Measurements from ENCODE around the gene RHPN2. TPM values are rescaled to one million over a fixed set of nuclear protein-coding genes. Genes with fewer than 3 reads are reported as not detected.

The RHPN2 gene
- total RNA-seq, 1 donor from 2014 or later, result not detected

DNA sequence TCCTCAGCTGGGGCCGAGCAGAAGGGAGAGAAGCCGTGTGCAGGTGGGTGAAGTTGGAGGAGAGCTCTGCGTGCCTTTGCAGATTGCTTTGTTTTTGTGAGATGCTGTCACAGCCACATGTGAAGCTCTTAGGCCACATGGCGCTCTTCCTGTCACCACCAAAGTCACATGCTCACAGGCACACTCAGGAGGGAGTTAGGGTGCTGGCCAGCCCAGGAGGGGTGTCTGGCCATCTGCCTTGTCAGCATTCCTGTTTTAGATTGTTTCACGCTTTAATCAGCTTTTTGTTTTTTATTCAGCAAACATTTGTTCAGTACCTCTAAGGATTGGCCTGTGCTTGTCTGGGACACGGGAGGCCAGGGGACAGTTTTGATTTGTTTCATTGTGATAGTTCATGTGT is 38.2 kb upstream of the RHPN2 start:
- TF ChIP-seq, protein P1, sequence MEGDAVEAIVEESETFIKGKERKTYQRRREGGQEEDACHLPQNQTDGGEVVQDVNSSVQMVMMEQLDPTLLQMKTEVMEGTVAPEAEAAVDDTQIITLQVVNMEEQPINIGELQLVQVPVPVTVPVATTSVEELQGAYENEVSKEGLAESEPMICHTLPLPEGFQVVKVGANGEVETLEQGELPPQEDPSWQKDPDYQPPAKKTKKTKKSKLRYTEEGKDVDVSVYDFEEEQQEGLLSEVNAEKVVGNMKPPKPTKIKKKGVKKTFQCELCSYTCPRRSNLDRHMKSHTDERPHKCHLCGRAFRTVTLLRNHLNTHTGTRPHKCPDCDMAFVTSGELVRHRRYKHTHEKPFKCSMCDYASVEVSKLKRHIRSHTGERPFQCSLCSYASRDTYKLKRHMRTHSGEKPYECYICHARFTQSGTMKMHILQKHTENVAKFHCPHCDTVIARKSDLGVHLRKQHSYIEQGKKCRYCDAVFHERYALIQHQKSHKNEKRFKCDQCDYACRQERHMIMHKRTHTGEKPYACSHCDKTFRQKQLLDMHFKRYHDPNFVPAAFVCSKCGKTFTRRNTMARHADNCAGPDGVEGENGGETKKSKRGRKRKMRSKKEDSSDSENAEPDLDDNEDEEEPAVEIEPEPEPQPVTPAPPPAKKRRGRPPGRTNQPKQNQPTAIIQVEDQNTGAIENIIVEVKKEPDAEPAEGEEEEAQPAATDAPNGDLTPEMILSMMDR (IDR thresholded peaks at IDR 0.05), result no peak
- peaks cover 44 to 74% of the 10 kb centered on the region in 2 donors for H3K36me3 ChIP-seq
- no peaks in the 10 kb centered on the region for H3K4me1 ChIP-seq
- no peak overlapping the region for H3K27ac ChIP-seq
- H3K27me3 ChIP-seq, result no peaks in the 10 kb centered on the region
- intact Hi-C loops (cut with DNase I), result no loop called here
- H3K4me3 ChIP-seq, result no peak overlapping the region
- no peak for DNase-seq (ENCODE audit: low spot score in 2 of 2)
- H3K9me3 ChIP-seq, result no peaks in the 10 kb centered on the region

DNA sequence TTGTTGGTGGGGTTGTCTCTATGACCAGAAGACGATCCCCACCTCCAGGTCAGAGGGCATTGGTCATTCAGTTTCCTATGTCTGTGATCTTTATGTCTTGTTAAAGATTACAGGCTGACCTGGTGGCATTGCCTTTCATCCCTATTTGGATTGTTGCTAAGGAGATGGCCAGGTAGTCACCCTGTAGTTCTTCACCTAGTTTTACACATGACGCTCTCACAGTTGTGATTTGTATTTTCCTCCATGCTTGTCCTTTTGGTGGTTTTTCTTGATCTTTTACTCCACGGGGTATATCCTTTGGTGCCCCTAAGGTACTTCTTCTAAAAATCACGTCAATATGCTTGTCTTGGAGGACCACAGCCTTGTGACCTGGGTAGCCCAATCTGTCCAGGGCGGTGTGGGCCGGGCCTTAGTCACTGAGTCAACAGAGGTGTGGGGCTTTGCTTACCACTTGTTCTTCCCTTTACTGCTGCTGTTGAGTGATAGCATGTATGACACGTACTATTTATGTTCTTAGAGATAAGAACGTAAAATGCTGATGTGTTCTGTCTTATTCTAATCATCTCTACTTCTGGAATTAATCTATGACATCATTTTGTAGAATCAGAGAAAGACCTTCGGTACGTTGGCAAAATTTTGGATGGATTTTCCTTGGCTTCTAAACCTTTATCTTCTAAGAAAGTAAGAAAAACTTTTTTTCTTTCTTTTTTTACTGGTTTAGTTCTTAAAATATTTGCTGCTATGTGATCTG is 36.4 kb upstream of the RHPN2 start:
- TF ChIP-seq, protein P1 (IDR thresholded peaks at IDR 0.05), result no peak
- intact Hi-C loops (cut with DNase I), result no loop called here
- H3K27me3 ChIP-seq, result no peaks in the 10 kb centered on the region
- H3K4me3 ChIP-seq, result no peak overlapping the region
- no peak for DNase-seq (ENCODE audit: low spot score in 2 of 2)
- peaks cover 46 to 73% of the 10 kb centered on the region in 2 donors for H3K36me3 ChIP-seq
- H3K4me1 ChIP-seq, result no peaks in the 10 kb centered on the region
- H3K9me3 ChIP-seq, result no peaks in the 10 kb centered on the region
- H3K27ac ChIP-seq, result no peak overlapping the region

DNA sequence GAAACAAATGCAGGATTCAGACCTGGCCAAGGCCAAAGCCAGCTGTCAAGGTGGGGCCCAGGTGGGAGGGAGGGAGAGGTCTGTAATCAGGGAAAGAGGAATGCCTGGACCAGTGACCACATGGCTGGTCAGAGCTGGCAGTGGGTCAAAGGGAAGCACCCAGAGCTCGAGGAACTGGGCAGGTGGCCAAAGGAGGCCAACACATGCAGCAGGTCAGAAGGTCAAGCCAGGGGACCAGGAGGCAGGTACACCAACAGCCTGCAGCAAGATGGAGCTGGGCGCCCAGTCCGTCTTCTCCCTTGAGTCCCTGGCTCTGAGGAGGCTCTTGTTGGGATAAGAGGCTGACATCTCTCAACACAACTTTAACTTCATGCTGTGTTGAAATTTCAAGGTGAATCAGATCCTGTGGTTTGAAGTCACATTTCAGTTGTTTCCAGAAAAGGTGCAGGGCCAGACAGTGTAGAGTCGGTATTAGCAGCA is 33.4 kb upstream of the RHPN2 start:
- DNase-seq (ENCODE audit: low spot score in 2 of 2), result no peak
- intact Hi-C loops (cut with DNase I), result no loop called here
- Histone ChIP-seq H3K4me1 (no peaks in the 10 kb centered on the region), H3K27ac (no peak overlapping the region), H3K27me3 (no peaks in the 10 kb centered on the region), H3K9me3 (no peaks in the 10 kb centered on the region), H3K36me3 (peaks cover 55 to 82% of the 10 kb centered on the region in 2 donors), H3K4me3 (no peak overlapping the region)
- TF ChIP-seq, protein P1 (IDR thresholded peaks at IDR 0.05), result no peak

DNA sequence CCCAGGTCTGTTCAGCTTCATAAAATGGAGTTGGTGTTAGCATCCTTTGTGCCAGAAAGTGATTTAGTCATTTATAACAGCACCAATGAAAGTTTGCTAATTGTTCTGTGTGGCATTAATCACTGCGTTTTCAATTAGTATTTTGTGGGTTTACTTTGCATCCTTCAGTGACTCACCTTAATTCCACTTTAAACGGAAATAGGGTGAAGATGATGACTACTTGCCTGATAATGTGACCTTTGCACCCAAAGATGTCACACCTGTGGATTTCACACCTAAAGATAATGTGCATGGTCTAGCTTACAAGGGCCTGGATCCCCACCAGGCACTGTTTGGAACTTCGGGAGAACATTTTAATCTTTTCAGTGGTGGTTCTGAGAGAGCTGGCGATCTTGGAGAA is 31.3 kb upstream of the RHPN2 start:
- no peaks in the 10 kb centered on the region for H3K9me3 ChIP-seq
- no peak for DNase-seq (ENCODE audit: low spot score in 2 of 2)
- H3K36me3 ChIP-seq, result peaks cover 59 to 77% of the 10 kb centered on the region in 2 donors
- no peaks in the 10 kb centered on the region for H3K4me1 ChIP-seq
- intact Hi-C loops (cut with DNase I), result no loop called here
- TF ChIP-seq, protein P1 (IDR thresholded peaks at IDR 0.05), result no peak
- H3K4me3 ChIP-seq, result no peak overlapping the region
- H3K27me3 ChIP-seq, result no peaks in the 10 kb centered on the region
- no peak overlapping the region for H3K27ac ChIP-seq

DNA sequence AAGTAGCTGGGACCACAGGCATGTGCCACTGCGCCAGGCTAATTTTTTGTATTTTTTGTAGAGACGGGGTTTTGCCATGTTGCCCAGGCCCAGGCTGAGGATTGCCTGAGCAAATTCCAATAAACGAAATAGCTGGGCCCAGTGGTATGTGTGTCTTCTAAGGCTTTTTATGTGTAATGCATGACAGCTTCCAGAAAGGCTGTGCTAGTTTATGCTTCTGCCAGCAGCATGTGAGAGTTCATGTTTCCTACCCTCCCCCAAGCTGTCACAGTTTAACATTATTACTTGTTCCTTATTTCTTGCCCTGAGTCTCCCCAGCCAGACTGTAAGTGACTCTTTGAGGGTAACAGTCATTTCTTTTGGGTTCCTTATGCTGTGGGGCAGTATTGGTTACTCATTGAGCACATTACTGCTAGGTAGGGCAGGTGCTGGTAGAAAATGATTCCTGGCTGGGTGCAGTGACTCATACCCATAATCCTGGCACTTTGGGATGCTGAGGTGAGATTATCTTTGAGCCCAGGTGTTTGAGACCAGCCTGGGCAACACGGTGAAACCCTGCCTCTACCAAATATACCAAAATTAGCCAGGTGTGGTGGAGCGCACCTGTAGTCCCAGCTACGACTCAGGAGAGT is 29.9 kb upstream of the RHPN2 start:
- intact Hi-C loops (cut with DNase I), result no loop called here
- Histone ChIP-seq H3K27me3 (no peaks in the 10 kb centered on the region), H3K9me3 (no peaks in the 10 kb centered on the region), H3K4me1 (no peaks in the 10 kb centered on the region), H3K36me3 (peaks cover 61 to 81% of the 10 kb centered on the region in 2 donors), H3K4me3 (no peak overlapping the region), H3K27ac (no peak overlapping the region)
- DNase-seq (ENCODE audit: low spot score in 2 of 2), result no peak
- TF ChIP-seq, protein P1 (IDR thresholded peaks at IDR 0.05), result no peak
